IPS-NIHi11 (cell line): ENCODE measurements around the gene SERPINH1.
A peak's percentile ranks its signal among the peaks of the same experiment; 100 is the strongest.
"Not testable (repeated sequence)": the region's sequence is repeated elsewhere in the genome, so short reads cannot be mapped to it uniquely, and the experiment has no call there.

ENCODE experiments used
- DNase-seq: peaks from one replicate; pipeline ENCODE4 v3.0.0; 2012; ENCODE audit warnings: mixed read lengths, low spot score

The SERPINH1 gene

GRCh38 chr11:75574698-75575602, 12.9 kb downstream of the SERPINH1 start:
- DNase-seq = no peak

- no peak for DNase-seq
These were observed 14.0 kb downstream of the SERPINH1 start for GRCh38 chr11:75576017-75576416.

- peak; percentile 71 for DNase-seq
These were observed 14.5 kb downstream of the SERPINH1 start for GRCh38 chr11:75576499-75576918.

- DNase-seq = peak; percentile 76
These were observed 15.2 kb downstream of the SERPINH1 start for GRCh38 chr11:75577207-75577606.

- no peak for DNase-seq
These were observed 16.9 kb downstream of the SERPINH1 start for GRCh38 chr11:75578977-75579376.

- no peak for DNase-seq
These were observed 17.8 kb downstream of the SERPINH1 start for GRCh38 chr11:75579841-75580240.

- DNase-seq = no peak
These were observed 20.4 kb downstream of the SERPINH1 start for GRCh38 chr11:75582506-75582894.

GRCh38 chr11:75582895-75583717, 21.1 kb downstream of the SERPINH1 start:
- peak; percentile 90 for DNase-seq

GRCh38 chr11:75583718-75584658, 21.9 kb downstream of the SERPINH1 start:
- DNase-seq = peak; percentile 85

GRCh38 chr11:75584659-75585292, 22.7 kb downstream of the SERPINH1 start:
- not testable (repeated sequence) for DNase-seq

GRCh38 chr11:75585293-75585670, 23.2 kb downstream of the SERPINH1 start:
- DNase-seq = no peak

GRCh38 chr11:75586395-75586794, 24.3 kb downstream of the SERPINH1 start:
- no peak for DNase-seq

GRCh38 chr11:75588051-75588481, 26.0 kb downstream of the SERPINH1 start:
- no peak for DNase-seq

GRCh38 chr11:75589051-75589450, 27.0 kb downstream of the SERPINH1 start:
- no peak for DNase-seq

GRCh38 chr11:75589933-75590332, 27.9 kb downstream of the SERPINH1 start:
- DNase-seq = no peak

- no peak for DNase-seq
These were observed 29.3 kb downstream of the SERPINH1 start for GRCh38 chr11:75591371-75591770.

- no peak for DNase-seq
These were observed 29.9 kb downstream of the SERPINH1 start for GRCh38 chr11:75591966-75592365.

- DNase-seq = no peak
These were observed 30.7 kb downstream of the SERPINH1 start for GRCh38 chr11:75592715-75593114.

- no peak for DNase-seq
These were observed 31.3 kb downstream of the SERPINH1 start for GRCh38 chr11:75593286-75593915.

- DNase-seq = no peak
These were observed 32.2 kb downstream of the SERPINH1 start for GRCh38 chr11:75594211-75594610.

- no peak for DNase-seq
These were observed 33.4 kb downstream of the SERPINH1 start for GRCh38 chr11:75595429-75595828.
